Measurements from ENCODE around the gene FAS.

The FAS gene

DNA sequence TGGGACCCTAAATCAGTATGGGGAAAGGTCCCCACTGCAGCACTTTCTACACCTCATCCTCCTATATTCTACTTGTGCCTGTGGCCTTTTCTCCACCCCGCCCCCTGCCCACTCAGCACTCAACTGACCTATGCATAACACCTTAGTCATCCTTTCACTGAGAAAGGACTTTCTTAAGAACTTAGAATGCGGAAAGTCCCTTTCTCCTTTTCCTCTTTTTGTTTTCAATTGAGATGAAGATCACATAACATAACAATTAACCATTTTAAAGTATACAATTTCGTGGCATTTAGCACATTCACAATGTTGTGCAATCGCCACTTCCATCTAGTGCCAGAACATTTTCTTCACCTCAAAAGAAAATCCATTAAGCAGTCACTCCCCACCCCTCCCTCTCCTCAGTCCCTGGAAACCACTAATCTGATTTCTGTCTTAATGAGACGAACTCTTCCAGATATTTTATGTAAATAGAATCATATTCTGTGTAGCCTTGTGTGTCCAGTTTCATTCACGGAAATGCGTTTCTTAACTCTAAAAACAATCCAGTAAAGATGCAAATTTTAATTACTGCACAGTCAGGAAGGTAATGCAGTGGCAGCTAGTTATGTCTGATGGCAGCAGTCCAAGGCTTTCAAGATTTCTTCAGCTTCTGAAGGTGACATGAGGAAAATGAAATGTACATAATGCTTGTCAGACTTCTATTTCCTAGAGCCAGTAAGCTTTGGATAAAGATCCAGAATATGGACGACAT is 41.7 kb downstream of the FAS start:
- H3K4me3 Mint-ChIP-seq: peak overlapping the region; percentile 37 to 68
- no peaks in the 10 kb centered on the region for H3K9me3 Mint-ChIP-seq
- no peak overlapping the region for H3K27ac Mint-ChIP-seq
- peaks cover 33% of the 10 kb centered on the region for H3K4me1 Mint-ChIP-seq
- DNase-seq (peak in 1 of 2 donors; percentile 43), ATAC-seq (peak; percentile 83)
- peaks cover 7% of the 10 kb centered on the region for H3K27me3 Mint-ChIP-seq

DNA sequence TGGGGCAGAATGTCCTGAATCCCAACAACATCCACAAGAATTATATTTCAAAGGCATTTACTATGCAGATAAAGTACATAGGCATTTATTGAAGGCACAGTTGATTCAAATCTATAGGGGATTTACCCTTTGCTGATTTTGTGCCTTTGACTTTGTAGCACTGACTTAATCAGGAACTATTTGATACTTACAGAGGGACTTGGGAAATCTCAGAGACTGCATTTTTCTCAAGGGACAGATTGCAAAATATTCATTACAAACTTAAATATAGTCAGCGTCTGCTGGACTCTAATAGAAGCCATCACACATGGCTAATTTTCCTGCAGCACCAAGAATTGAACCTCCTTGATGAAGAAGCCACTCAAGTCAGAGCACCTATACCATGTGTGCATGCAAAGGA is 44.9 kb downstream of the FAS start:
- Mint-ChIP-seq H3K9me3 (no peaks in the 10 kb centered on the region), H3K4me3 (no peak overlapping the region), H3K27me3 (peaks cover 13% of the 10 kb centered on the region), H3K27ac (no peak overlapping the region), H3K4me1 (peaks cover 25% of the 10 kb centered on the region)
- ATAC-seq: no peak
- DNase-seq: no peak

DNA sequence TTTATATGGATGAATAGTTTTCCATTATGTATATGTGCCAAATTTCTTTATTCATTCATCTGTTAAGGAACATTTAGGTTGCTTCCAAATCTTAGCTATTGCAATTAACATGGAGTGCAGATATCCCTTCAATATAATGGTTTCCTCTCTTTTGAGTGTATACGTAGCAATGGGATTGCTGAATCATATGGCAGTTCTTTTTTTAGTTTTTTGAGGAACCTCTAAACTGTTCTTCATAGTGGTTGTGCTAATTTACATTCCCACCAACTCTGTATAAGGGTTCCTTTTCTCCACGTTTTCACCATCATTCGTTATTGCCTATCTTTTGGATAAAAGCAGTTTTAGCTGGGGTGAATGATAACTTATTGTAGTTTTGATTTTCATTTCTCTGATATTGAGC is 46.5 kb downstream of the FAS start:
- H3K9me3 Mint-ChIP-seq: no peaks in the 10 kb centered on the region
- H3K27me3 Mint-ChIP-seq: peaks cover 20% of the 10 kb centered on the region
- DNase-seq (no peak), ATAC-seq (no peak)
- no peak overlapping the region for H3K27ac Mint-ChIP-seq
- no peak overlapping the region for H3K4me3 Mint-ChIP-seq
- peaks cover 11% of the 10 kb centered on the region for H3K4me1 Mint-ChIP-seq

DNA sequence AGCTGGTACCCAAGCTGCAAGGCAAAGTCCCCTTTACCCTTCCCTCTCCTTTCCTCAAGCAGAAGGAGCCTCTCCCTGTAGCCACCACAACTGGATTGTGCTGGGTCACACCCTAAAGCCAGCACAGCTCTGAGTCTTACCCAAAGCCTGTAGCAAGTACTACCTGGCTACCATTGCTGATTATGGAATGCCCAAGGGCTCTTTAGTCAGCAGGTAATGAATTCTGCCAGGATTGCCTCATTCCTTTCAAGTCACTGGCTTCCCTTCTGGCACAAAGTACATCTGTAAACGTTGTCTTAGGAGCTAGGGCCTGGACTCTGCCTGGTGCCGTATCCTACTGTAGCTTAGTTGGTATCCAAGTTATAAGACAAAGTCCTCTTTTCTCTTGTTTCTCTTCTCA is 52.0 kb downstream of the FAS start:
- Mint-ChIP-seq H3K4me1 (no peaks in the 10 kb centered on the region), H3K9me3 (no peaks in the 10 kb centered on the region), H3K4me3 (no peak overlapping the region), H3K27ac (peak overlapping the region in 1 of 2 donors; percentile 66), H3K27me3 (peaks cover 30% of the 10 kb centered on the region)
- ATAC-seq (no peak), DNase-seq (no peak)

DNA sequence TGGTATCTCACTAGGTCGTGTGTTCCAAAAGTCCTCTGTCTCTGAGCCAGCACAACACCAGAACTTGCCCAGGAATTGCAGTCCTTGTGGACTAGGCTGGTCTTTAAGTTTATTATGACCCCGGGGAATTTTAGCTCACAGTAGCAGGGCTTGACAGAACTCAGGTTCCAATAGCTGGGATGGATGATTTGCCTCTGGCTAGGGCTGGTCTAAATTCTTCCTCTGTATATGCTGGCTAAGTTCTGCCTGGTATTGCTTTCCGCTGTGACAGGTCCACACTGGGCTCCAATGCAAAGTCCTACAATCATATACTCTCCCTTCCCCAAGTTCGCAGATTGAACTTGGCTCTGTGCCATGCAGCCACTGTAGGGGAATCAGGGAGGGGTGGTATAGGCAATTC is 52.5 kb downstream of the FAS start:
- Mint-ChIP-seq H3K4me3 (no peak overlapping the region), H3K9me3 (no peaks in the 10 kb centered on the region), H3K4me1 (no peaks in the 10 kb centered on the region), H3K27ac (no peak overlapping the region), H3K27me3 (peaks cover 30% of the 10 kb centered on the region)
- DNase-seq (no peak), ATAC-seq (no peak)

DNA sequence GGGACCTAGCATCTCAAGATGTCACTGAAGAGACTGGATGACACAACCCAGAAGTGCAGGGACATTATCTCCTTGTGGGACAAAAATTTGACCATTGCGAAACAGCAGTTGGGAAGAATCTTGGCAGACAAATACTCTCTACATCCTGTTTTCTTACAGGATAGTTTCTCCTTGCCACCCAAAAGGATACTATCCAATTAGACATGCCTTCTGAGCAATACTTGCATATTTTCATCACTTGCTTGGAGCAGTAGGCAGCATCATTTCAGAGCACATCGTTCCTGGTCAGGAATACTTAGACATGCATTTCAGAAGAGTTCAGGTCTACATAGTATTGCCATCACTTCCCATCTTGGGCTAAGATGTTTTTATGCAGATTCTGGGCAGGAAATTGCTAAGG is 56.8 kb downstream of the FAS start:
- ATAC-seq: no peak
- no peak overlapping the region for H3K27ac Mint-ChIP-seq
- H3K4me1 Mint-ChIP-seq: no peaks in the 10 kb centered on the region
- no peaks in the 10 kb centered on the region for H3K9me3 Mint-ChIP-seq
- no peak overlapping the region for H3K4me3 Mint-ChIP-seq
- DNase-seq: no peak
- H3K27me3 Mint-ChIP-seq: peaks cover 14% of the 10 kb centered on the region

DNA sequence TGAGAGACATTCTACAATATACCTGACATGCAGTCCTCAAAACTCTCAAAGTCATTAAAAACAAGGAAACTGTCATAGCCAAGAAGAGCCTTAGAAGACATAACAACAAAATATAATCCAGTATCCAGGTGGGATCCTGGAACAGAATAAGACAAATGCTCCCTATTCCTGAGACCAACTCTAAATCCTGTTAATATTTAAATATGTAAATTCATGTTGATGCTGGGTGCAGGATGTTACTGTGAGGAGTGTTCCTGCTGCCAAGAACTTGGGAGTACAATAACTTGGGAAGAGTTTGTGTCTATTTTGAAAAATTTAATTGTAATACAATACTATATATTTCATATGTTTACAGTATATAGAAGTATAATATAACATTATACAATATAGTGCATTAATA is 61.0 kb downstream of the FAS start:
- no peak overlapping the region for H3K4me3 Mint-ChIP-seq
- H3K27ac Mint-ChIP-seq: no peak overlapping the region
- H3K9me3 Mint-ChIP-seq: no peaks in the 10 kb centered on the region
- ATAC-seq (no peak), DNase-seq (no peak)
- no peaks in the 10 kb centered on the region for H3K4me1 Mint-ChIP-seq
- peaks cover 9% of the 10 kb centered on the region for H3K27me3 Mint-ChIP-seq

DNA sequence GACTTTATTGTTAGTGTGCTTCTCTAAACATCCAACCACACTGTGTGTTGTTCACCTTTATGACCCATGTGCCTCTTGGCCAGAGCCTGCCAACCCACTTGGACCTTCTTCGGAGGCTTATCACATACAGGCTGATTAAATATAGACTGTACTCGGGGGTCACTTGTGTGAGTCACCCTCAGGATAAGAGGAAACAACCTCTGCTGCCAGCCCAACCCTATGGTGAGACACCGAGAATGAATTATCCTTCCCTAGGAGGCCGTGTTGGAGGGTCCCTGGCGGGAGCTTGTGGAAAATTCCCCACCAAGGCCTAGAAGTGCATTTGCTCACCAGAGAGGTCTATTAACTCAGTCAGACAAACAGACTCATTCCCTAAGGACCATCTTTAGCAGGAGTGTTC is 63.0 kb downstream of the FAS start:
- no peak overlapping the region for H3K27ac Mint-ChIP-seq
- peaks cover 9% of the 10 kb centered on the region for H3K27me3 Mint-ChIP-seq
- ATAC-seq (no peak), DNase-seq (no peak)
- no peaks in the 10 kb centered on the region for H3K9me3 Mint-ChIP-seq
- no peak overlapping the region for H3K4me3 Mint-ChIP-seq
- H3K4me1 Mint-ChIP-seq: no peaks in the 10 kb centered on the region

DNA sequence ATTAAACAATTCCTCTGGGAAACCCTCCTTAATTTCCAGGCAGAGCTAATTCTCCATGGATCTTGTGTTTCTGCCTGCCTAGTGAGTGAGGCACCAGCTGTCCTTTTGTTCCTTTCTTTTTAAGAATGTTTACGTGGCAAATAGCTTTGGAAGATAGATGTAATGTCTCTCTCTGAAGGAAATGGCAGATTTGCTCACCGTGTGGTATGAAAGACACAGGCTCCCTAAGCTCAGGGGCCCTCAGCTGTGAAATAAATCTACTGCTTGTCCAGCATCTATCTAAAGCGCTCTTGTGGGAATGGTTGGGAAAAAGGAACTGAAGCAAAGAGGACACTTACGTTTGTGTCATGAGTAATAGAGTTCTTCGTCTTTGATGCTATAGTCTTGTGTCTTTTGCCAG is 64.6 kb downstream of the FAS start:
- Mint-ChIP-seq H3K4me1 (no peaks in the 10 kb centered on the region), H3K27ac (no peak overlapping the region), H3K4me3 (no peak overlapping the region), H3K9me3 (no peaks in the 10 kb centered on the region), H3K27me3 (peaks cover 9% of the 10 kb centered on the region)
- ATAC-seq: no peak
- DNase-seq: no peak

DNA sequence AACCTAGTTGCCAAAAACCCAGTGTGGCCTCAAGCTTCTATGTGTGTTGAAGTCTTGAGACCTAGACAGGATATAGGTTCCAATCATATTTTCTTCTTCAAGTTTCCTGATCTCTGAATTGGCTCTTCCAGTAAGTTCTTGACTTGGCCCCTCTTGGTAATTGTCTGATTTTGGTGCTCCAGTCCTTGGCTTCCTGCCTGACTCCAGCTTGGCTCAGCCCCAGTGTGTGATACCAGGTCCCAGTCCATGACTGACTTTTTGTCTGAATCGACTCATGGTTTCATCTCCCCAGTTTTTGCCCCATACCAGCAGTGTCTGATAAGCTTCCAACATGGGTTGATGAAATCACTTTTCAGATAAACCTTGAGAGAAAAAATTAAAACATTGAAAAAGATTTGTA is 72.3 kb downstream of the FAS start:
- Mint-ChIP-seq H3K4me3 (no peak overlapping the region), H3K9me3 (no peaks in the 10 kb centered on the region), H3K27ac (no peak overlapping the region), H3K4me1 (no peaks in the 10 kb centered on the region), H3K27me3 (peaks cover 29% of the 10 kb centered on the region)
- no peak for ATAC-seq
- DNase-seq: no peak

DNA sequence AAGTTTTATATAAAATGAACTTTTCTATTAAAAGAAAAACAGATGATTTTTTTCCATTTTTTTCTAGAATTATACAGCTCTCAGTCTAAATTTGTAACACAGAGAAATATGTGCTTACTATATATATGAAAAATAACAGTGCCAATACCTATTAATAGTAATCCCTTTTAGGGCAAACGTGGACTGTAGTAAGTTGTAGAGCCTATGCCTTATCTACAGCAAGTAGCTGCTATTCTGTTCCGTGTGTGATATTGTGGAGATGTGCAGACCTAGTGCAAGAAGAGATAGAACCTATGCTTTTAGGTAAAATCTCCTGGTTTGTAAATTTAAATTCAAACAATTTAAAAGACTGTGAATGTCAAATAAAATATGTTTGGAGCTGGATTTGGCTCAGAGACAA is 72.9 kb downstream of the FAS start:
- H3K4me1 Mint-ChIP-seq: no peaks in the 10 kb centered on the region
- ATAC-seq (no peak), DNase-seq (no peak)
- peaks cover 35% of the 10 kb centered on the region for H3K27me3 Mint-ChIP-seq
- H3K9me3 Mint-ChIP-seq: no peaks in the 10 kb centered on the region
- H3K4me3 Mint-ChIP-seq: no peak overlapping the region
- H3K27ac Mint-ChIP-seq: no peak overlapping the region

DNA sequence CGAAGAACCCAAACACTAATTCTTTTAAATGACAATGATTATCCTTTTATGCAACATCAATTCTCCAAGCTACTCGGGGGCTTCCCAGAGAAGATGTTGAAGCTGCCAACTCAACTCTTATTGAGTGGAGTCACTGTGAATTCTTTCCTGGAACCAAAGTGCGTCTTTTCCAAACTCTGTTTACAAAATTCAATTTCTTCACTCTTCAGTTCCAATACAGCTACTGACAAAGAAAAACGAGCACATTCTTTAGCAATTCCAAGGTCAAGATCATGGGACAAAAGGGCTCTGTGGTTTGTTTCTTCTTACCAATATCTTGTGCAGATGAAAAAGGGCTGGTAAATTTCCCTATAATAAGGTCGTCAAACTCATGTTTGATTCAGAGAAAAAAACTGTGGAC is 74.2 kb downstream of the FAS start:
- Mint-ChIP-seq H3K4me1 (no peaks in the 10 kb centered on the region), H3K27me3 (peaks cover 41% of the 10 kb centered on the region), H3K4me3 (no peak overlapping the region), H3K27ac (no peak overlapping the region), H3K9me3 (no peaks in the 10 kb centered on the region)
- no peak for DNase-seq
- no peak for ATAC-seq
